C4-2B (cell line): ENCODE measurements around the gene GRIA1.

Source experiments
- CTCF ChIP-seq: fragments of 450-650 bp; conservative IDR thresholded peaks from 2 replicates; pipeline ENCODE4 v1.5.1; 2017; ENCODE audit warnings: mild to moderate bottlenecking
- ZFX ChIP-seq: fragments of 450-650 bp; IDR thresholded peaks from 2 replicates; pipeline ENCODE4 v1.6.1; 2017

GRCh38 chr5:153467546-153467945, 22.9 kb upstream of the GRIA1 start:
- TF ChIP-seq CTCF (no peak), ZFX (no peak)
